Measurements from ENCODE around the gene KLHL12. TPM values are rescaled to one million over a fixed set of nuclear protein-coding genes. Genes with fewer than 3 reads are reported as not detected.

KLHL12 gene
- total RNA-seq, 1 donor = 29.6 TPM

DNA sequence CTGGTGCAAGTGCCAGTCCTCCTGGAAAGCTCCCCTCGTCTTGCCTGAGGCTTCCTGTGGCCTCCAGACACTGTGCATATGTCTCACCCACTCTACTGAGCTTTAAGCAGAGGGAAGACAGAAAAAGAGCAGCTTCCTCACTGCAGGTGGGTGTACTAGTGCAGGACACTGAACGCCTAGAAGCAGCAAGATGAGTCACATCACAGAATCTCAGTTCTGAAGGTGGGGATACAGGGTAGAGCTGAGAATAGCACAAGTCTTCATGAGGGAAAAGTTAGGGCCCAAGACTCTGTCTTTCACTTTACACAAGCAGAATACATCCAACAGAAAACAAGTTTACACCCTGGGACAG, 78.9 kb downstream of the KLHL12 start:
- TF ChIP-seq, protein P1, sequence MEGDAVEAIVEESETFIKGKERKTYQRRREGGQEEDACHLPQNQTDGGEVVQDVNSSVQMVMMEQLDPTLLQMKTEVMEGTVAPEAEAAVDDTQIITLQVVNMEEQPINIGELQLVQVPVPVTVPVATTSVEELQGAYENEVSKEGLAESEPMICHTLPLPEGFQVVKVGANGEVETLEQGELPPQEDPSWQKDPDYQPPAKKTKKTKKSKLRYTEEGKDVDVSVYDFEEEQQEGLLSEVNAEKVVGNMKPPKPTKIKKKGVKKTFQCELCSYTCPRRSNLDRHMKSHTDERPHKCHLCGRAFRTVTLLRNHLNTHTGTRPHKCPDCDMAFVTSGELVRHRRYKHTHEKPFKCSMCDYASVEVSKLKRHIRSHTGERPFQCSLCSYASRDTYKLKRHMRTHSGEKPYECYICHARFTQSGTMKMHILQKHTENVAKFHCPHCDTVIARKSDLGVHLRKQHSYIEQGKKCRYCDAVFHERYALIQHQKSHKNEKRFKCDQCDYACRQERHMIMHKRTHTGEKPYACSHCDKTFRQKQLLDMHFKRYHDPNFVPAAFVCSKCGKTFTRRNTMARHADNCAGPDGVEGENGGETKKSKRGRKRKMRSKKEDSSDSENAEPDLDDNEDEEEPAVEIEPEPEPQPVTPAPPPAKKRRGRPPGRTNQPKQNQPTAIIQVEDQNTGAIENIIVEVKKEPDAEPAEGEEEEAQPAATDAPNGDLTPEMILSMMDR (IDR thresholded peaks at IDR 0.05; ENCODE audit: insufficient read depth, low read length) = no peak
- no peak for DNase-seq (ENCODE audit: low read depth)

DNA sequence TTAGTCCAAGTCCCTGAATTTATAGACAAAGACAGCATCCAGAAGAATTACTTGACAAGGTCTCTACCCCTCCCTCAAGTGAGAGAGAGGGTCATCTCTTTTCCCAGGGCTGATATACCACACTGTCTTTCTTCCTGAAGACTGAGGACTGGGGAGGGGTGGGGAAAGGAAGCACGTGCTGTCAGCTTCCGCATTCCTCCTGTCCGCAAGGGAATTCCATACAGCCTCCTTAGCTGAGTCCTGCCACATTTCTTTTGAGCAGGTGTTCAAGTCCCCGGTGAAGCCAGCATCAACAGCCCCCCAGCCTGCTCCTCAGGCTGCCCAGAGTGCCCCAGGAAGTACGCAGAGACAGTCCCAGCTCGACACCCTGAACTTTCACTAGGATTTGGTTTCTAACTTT, 82.1 kb downstream of the KLHL12 start:
- H3K4me3 ChIP-seq (ENCODE audit: low read depth, low read length) = no peak overlapping the region
- TF ChIP-seq, protein P1 (IDR thresholded peaks at IDR 0.05; ENCODE audit: insufficient read depth, low read length) = no peak
- DNase-seq (ENCODE audit: low read depth) = no peak

More for the DNA sequence above, 78.9 kb downstream of the KLHL12 start:
- H3K4me3 ChIP-seq (ENCODE audit: low read depth, low read length) = no peak overlapping the region

DNA sequence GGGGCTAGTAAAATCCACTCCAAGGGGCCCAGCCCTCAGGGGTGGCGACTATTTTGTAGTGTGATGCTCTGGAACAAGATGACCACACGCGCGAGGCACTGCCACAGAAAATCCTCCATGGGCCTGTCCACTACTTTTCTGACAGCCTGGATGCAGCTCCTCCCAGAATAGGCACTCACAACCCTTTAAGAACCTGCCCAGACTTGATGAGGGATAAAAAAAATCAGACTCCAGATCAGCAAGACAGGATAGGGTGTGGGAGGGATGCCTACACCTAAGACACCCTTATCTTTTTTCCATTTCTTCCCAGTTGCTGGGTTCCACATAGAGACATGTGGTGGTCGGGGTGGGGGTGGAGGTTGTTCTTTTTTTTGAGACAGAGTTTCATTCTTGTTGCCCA, 82.8 kb downstream of the KLHL12 start:
- TF ChIP-seq, protein P1 (IDR thresholded peaks at IDR 0.05; ENCODE audit: insufficient read depth, low read length) = no peak
- DNase-seq (ENCODE audit: low read depth) = no peak
- H3K4me3 ChIP-seq (ENCODE audit: low read depth, low read length) = no peak overlapping the region

DNA sequence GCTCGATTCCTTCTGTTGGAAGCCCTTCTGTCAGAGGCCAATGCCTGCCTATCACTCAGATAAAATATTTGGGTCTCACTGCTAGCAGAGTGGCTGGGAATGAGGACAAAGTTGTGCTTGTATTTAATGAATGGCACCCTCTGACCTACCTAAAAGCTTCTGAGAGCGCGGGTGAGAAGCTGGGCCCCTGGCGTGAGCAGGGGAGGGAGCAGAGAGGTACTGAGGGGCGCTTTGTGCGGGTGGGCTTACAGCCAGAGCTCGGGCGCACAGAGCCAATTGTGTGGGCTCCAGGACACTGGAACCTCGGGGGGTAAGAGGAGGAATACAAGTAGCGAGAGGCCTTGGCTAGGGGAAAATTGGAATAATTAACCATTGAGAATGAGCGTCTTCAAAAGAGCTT, 84.0 kb downstream of the KLHL12 start:
- no peak overlapping the region for H3K4me3 ChIP-seq (ENCODE audit: low read depth, low read length)
- DNase-seq (ENCODE audit: low read depth) = no peak
- TF ChIP-seq, protein P1 (IDR thresholded peaks at IDR 0.05; ENCODE audit: insufficient read depth, low read length) = no peak

Small RNA genes lying within 50 kb of the gene (small RNA-seq; reads per million reads assigned to genes)
- not detected for gene RF00019

Other genes starting within 250 kb of the KLHL12 start
- gene SYT2, start 216.8 kb downstream of the KLHL12 start, total RNA-seq (ENCODE audit: low replicate concordance) = not detected in 2 replicates
- 56.4 and 117 TPM in 2 replicates for gene KDM5B, start 118.8 kb downstream of the KLHL12 start, total RNA-seq (ENCODE audit: low replicate concordance)
- not detected in 2 replicates for gene PCAT6, start 116.3 kb downstream of the KLHL12 start, total RNA-seq (ENCODE audit: low replicate concordance)
- gene RABIF, start 38.1 kb downstream of the KLHL12 start, total RNA-seq (ENCODE audit: low replicate concordance) = 1.3 and 10.9 TPM in 2 replicates
- 30.4 and 104 TPM in 2 replicates for gene ADIPOR1, start 31.1 kb upstream of the KLHL12 start, total RNA-seq (ENCODE audit: low replicate concordance)
- 22.9 and 34.6 TPM in 2 replicates for gene CYB5R1, start 40.0 kb upstream of the KLHL12 start, total RNA-seq (ENCODE audit: low replicate concordance)
- gene TMEM183A, start 80.1 kb upstream of the KLHL12 start, total RNA-seq (ENCODE audit: low replicate concordance) = 76.2 and 118 TPM in 2 replicates
- gene PPFIA4, start 99.3 kb upstream of the KLHL12 start, total RNA-seq (ENCODE audit: low replicate concordance) = 1.3 and 10.0 TPM in 2 replicates
- not detected in 2 replicates for gene MYOG, start 158.8 kb upstream of the KLHL12 start, total RNA-seq (ENCODE audit: low replicate concordance)
- 0.72 and 6.5 TPM in 2 replicates for gene ADORA1, start 200.5 kb upstream of the KLHL12 start, total RNA-seq (ENCODE audit: low replicate concordance)
- 0.08 TPM in 1 of 2 replicates, not detected in the other for gene MYBPH, start 248.6 kb upstream of the KLHL12 start, total RNA-seq (ENCODE audit: low replicate concordance)